GM18868 (cell line): Measurements from ENCODE around the gene BBOX1.
"Not testable (repeated sequence)": the region's sequence is repeated elsewhere in the genome, so short reads cannot be mapped to it uniquely, and the experiment has no call there.

ENCODE experiments used
- ATAC-seq: cut with Tn5 transposase; IDR thresholded peaks from one replicate; pipeline ENCODE4 v1.9.1; 2021; ENCODE audit warnings: mild to moderate bottlenecking, moderate library complexity; ENCODE audit not compliant: unreplicated experiment

Gene BBOX1

DNA sequence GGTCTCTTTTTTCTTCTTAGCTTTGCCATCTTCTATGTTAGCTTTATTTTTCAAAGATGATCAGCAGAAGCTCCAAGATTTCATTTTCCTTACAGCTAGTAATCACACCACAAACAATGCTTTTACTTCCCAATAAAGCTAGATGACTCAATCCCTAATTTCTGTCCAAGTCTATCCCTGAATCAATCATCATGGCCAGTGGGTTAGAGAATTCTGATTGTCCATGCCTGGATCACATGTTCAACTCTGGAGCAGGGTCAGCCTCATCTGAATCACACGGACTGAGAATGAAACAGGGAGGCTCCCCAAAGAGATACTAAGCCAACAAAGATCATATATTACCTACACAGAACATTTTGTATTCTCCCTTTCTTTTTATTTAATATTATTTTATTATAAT, 79.6 kb downstream of the BBOX1 start:
- ATAC-seq: no peak

GRCh38 chr11:27122001-27122400, 81.4 kb downstream of the BBOX1 start:
- no peak for ATAC-seq

- no peak for ATAC-seq
Measured at GRCh38 chr11:27124514-27125264, 84.1 kb downstream of the BBOX1 start.

DNA sequence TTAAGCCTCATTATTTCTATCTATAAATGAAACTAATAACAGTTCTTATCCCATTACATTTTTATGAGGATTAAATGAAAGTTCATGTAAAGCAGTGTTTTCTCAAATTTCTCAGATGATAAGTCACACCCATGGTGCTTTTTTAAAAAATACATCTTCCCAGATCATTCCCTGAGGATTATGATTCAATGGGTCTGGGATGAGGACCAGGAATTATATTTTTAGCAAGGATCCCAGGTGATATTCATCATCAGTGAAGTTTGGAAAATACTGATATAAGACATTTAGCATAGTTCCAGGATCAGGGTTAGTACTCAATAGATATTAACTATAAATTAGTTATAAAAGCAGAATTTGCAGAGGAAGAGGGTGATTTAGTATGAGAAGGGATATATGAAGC, 89.1 kb downstream of the BBOX1 start:
- no peak for ATAC-seq

- ATAC-seq: no peak
Measured at GRCh38 chr11:27130806-27131205, 90.2 kb downstream of the BBOX1 start.

GRCh38 chr11:27135924-27136329, 95.3 kb downstream of the BBOX1 start:
- ATAC-seq: not testable (repeated sequence)

DNA sequence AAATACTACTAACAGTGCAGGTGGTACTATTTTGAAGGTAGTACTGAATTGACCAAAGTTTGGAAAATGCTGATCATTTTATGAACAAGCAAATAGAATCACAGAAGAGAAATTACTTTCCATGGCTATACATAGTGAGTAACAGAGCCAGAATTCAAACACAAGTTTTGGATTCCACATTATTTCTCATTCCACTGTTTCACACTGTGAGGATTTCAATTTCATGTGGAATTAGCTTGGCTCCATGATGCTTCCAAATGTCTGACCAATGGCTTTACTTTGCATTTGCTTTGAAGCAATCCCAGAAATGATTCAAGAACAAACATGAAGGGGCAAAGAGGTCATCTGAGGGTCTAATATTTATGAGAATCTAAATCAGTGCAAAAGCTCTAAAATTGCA, 98.1 kb downstream of the BBOX1 start:
- no peak for ATAC-seq

DNA sequence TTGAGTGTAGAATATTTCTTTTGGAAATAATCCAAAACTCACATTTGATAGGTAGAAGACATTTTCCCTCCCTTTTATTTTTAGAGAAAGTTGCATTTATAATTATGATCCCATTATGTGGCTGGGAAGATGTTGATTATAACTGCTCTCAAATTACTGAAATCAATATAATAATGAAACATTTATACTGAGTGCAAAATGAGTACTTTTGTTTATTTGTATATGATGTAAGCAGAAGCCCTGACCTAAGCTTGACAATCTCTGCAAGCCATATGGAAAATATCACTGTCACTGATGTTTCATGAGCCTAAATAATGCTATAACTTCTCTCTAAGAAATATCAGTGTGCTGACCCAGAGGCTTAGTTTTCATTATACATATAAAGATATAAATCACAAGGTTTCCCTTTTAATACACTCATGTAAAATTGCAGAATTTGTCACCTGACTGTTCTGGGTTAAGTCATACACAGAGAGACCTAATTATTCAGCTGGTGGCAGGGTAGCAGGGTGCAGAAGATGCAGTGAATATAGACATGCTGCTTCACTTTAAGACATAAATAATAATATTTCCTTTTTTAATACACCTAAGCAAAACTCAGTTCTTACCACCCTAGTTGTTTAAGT, 99.2 kb downstream of the BBOX1 start:
- no peak for ATAC-seq

- no peak for ATAC-seq
Measured at GRCh38 chr11:27141576-27141975, 101.0 kb downstream of the BBOX1 start.

DNA sequence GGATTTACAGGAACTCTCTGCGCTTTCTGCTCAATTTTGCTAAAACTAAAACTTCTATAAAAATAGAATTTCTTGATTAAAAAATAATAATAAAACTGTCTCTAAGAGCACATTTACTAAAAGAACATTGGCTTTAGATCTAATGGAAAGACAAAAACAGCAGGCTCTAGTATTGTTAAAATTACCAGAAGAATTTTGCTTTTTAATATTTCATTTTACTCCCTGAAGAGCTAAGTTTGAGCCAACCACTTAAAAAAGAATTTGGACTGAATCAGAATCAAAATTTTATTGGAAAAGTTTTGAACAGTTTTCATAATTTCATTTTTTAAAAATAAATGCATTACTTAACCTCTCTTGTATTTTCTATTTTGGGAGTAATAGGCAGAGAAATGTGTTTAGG, 107.3 kb downstream of the BBOX1 start:
- no peak for ATAC-seq

DNA sequence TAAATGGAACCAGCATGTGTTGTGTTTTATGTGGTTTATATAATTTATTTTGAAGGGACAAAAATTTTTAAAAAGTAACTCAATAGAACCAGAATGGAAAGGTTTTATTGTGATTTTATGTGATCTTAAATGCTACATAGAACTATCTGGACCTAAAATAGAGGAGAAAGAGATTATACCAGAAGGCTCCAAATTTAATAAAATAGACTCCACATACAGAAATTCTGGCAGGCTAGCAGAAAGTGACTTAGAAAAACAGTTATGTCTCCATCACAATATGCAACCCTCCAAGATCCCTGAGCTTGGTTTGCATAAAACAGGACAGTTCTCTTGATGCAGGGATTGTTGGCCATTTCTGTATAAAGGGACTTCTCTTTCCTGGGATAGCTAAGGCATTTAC, 107.9 kb downstream of the BBOX1 start:
- ATAC-seq: no peak

DNA sequence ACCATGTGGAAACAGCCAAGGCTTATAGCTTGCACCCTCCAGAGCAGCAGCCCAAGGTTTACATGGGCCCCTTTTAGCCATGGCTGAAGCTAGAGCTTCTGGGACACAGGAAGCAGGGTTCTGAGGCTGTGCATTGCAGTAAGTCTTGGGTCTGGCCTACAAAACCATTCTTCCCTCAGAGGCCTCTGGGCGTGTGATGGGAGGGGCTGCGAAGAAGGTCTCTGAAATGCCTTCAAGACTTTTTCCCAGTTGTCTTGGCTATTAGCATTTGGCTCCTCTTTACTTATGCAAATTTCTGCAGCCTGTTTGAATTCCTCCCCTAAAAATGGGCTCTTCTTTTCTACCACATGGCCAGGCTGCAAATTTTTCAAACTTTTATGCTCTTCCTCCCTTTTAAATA, 109.5 kb downstream of the BBOX1 start:
- no peak for ATAC-seq

- ATAC-seq: no peak
Measured at GRCh38 chr11:27153136-27153535, 112.5 kb downstream of the BBOX1 start.

DNA sequence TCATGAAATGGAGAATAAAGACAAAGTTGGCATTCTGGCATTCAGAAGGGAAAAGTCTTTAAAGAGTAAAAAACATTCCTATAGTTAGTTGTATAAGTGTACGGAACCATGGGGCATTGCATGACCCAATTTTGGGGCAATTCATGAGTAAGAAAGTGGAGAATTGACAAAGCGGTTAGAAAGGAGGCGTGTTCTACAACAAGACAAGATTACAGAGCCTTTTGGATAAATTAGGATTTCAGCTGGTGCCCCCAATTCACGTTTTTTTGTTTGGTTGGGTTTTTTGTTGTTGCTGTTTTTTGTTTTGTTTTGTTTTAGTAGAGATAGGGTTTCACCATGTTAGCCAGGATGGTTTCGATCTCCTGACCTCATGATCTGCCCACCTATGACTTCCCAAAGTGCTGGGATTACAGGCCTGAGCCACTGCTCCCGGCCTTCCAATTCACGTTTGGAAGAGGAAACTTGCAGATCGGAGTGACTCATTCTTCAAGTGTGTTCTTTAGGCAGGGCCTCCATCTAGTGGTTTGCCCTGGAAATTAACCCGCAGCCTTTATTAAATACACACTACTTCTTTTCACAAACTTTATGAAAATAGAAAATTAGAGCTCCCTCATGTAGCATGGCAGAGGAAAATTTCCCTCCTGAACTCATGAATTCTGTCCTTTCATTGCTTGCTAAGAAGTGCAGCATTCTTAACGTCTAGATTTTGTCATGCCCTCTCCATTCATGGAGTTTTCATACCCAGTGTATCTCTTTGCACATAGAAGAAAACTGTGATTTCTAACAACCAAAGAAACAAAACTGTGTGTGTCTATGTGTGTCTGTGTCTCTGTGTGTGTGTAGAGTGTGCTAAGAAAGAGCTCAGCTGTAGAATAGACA, 118.1 kb downstream of the BBOX1 start:
- peak; percentile 88 for ATAC-seq

DNA sequence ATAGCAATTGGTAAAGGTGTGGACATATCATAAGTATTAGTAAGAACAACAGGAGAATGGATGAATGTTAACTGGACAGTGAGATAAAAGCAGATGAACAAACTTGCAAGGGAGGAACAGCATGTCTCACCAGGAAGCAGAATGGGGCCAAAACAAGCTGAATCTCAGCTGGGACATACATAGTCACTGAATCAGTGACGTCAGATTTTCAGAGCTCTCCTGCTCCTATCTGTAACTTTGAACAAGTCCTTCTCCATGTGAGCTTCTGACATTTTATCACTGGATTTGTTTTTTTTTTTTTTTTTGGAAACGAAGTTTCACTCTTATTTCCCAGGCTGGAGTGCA, 118.7 kb downstream of the BBOX1 start:
- no peak for ATAC-seq

GRCh38 chr11:27161071-27161470, 120.5 kb downstream of the BBOX1 start:
- ATAC-seq: no peak

DNA sequence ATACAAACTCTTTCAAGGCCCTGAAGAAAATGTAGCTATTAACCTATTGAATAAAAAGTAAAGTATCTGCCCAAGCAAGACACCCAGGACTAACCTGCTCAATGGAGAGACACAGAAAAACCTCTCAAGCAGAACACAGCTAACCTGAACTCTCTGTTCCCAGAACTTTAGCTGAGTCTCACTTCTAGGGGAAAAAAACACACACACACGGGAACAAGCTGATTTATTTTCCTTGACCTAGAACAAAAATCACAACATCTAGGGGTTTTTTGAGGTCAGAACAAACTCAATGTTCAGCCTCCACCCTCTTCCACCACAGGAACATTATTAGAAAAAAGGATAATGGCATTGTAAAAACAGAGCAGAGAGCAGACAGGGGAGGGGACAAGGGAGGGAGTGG, 121.6 kb downstream of the BBOX1 start:
- ATAC-seq: no peak

DNA sequence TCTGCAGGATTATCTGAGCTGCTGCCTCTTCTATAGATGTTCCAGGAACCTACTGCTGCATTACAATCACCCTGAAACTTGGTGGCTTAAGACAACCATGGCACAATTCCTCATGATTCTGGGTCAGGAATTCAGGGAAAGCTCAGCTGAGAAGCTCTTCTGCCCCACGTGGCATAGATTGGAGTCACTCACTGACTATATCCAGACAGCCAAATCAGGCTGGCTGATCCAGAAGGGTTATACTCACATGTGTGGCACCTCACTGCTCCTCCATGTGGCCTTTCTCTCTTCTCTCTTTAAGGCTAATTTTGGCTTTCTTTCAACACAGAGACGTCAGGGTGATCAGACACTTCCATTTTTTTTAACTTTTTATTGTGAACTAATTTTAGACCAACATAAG, 125.5 kb downstream of the BBOX1 start:
- ATAC-seq: no peak

- no peak for ATAC-seq
Measured at GRCh38 chr11:27171376-27171958, 130.9 kb downstream of the BBOX1 start.

GRCh38 chr11:27173545-27173944, 132.9 kb downstream of the BBOX1 start:
- no peak for ATAC-seq

GRCh38 chr11:27174021-27174420, 133.4 kb downstream of the BBOX1 start:
- ATAC-seq: no peak
